Measurements from ENCODE around the gene CYP26C1.

Gene CYP26C1

DNA sequence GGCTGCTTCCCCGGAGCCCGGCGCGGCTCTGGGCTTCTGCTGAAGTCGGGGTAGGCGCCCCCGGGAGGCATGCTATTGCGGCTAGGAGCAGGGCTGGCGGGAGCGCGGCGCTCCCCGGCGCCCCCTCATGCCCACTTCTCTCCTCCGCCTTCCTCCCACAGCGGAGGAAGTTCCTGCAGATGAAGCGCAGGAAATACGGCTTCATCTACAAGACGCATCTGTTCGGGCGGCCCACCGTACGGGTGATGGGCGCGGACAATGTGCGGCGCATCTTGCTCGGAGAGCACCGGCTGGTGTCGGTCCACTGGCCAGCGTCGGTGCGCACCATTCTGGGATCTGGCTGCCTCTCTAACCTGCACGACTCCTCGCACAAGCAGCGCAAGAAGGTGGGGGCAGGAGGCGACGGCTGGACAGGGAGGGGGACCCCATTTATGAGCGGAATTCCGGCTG lies 13.6 kb downstream of the CYP26C1 start:
- DNase-seq (ENCODE audit: insufficient read length, low spot score) (no peak), FAIRE-seq (no peak)
- TF ChIP-seq CTCF (IDR thresholded peaks at IDR 0.05; ENCODE audit: insufficient read depth, missing control alignments), result peak; percentile 34

DNA sequence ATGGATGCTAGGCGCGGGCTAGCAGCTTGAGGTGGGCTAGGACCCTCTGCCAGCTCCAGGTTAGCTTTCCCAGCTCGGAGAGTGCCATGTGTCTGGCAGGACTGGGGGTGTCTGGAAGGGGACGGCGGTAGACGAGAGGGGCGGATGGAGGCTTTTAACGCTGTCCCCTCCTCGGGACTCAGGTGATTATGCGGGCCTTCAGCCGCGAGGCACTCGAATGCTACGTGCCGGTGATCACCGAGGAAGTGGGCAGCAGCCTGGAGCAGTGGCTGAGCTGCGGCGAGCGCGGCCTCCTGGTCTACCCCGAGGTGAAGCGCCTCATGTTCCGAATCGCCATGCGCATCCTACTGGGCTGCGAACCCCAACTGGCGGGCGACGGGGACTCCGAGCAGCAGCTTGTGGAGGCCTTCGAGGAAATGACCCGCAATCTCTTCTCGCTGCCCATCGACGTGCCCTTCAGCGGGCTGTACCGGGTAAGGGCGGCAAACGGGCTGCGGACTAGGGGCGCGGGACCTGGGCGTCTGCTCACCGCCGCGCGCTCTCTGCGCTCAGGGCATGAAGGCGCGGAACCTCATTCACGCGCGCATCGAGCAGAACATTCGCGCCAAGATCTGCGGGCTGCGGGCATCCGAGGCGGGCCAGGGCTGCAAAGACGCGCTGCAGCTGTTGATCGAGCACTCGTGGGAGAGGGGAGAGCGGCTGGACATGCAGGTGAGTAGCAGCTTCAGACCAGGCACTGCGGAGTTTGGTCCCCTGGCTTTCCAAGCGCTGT lies 14.2 kb downstream of the CYP26C1 start:
- DNase-seq (ENCODE audit: insufficient read length, low spot score), result no peak
- TF ChIP-seq CTCF (IDR thresholded peaks at IDR 0.05; ENCODE audit: insufficient read depth, missing control alignments), result no peak

DNA sequence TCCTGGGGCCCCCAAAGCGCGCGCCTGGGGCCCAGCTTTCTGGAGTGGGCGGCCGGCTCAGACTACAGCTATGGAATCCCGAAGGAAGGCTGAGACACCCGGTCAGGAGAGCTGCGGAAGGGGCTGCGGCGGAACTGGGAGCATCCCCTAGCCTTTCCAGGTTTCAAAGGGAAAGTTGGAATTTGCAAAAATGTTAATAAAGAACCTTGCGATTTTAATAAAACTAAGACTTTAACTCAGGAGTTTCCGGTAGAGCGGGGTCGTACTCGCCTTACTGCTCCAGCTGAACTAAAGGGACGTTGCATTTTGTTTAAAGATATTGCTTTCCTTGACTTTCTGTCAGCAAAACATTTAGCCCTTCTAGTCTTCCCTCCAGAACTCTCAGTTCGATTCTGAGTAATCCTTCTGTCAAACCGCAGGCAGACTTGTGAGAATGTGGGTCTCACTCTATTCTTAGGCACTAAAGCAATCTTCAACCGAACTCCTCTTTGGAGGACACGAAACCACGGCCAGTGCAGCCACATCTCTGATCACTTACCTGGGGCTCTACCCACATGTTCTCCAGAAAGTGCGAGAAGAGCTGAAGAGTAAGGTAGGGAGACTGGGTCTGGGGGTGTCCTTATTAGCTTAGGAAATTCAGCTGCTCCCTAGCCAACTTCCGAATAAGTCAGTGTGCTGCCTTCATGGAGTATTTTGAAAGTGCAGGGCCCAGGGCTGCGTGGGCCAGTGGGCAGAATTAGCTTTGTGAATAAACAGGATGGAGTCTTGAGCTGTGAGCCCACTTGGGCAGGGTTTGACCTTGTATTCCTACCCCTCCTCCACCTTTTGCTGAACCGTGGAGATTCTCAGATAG lies 15.0 kb downstream of the CYP26C1 start:
- TF ChIP-seq CTCF (IDR thresholded peaks at IDR 0.05; ENCODE audit: insufficient read depth, missing control alignments), result no peak
- DNase-seq (ENCODE audit: insufficient read length, low spot score) (no peak), FAIRE-seq (no peak)

More for the DNA sequence above, 14.2 kb downstream of the CYP26C1 start:
- FAIRE-seq, result no peak

DNA sequence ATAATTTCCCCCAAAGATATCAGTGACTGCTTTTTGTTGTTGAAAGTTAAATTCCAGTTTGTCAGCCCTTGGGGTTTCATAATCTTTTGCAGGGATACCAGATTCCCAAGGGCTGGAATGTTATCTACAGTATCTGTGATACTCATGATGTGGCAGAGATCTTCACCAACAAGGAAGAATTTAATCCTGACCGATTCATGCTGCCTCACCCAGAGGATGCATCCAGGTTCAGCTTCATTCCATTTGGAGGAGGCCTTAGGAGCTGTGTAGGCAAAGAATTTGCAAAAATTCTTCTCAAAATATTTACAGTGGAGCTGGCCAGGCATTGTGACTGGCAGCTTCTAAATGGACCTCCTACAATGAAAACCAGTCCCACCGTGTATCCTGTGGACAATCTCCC lies 16.3 kb downstream of the CYP26C1 start:
- no peak for FAIRE-seq
- no peak for TF ChIP-seq CTCF (IDR thresholded peaks at IDR 0.05; ENCODE audit: insufficient read depth, missing control alignments)
- no peak for DNase-seq (ENCODE audit: insufficient read length, low spot score)

DNA sequence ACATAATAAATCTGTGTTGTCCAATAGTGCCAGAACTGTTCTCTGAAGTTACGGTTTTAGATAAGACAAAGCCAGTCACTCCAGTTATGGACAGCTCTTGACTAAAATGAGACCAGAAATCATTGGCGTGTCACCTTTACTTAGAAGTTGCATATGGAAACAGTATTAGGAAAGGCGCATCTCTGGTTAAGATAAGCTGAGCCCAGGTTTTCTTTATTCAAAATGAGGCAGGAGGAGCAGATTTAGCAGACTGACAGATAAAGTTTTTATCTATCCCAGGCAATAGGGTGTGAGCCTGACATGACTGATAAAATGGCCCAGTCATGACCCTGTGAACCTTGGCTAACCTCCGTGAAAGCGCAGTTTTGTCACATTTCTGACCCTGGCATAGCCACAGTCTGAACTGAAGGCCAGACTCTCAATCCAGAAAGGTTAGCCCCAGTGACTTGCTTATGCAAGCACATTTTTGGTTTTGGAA lies 17.3 kb downstream of the CYP26C1 start:
- TF ChIP-seq CTCF (IDR thresholded peaks at IDR 0.05; ENCODE audit: insufficient read depth, missing control alignments), result no peak
- FAIRE-seq (no peak), DNase-seq (ENCODE audit: insufficient read length, low spot score) (no peak)

DNA sequence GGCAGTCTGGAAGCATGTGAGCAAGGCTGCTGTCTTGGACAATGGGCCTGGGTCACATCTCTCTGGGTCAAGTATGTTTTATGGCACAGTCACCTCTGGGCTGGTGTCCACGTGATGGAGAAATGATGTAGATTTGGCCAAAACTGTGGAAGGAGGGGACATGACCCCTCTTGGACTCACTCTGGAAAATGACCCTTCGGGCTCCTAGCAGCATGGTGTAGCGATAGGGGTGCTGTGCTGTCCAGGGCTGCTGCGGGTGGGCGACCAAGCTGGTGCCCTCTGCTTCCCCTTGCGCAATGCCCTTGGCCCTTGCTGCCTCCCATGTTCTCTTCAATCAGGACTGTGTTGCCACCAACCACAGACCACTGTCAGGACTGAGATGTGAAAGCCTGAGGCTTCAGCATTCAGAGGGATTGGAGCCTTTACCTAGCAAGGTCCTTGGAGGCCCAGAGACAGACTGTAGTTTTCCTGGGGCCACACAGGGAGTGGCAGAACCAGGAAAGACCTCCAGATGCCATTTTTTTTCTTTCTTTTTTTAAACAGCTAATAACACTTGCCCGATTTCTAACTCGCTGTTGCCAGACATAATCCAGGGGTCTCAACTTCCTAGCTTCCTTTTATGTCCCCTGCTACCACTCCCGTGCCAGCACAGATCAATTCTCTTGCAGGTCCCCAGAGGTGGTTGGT lies 19.2 kb downstream of the CYP26C1 start:
- no peak for TF ChIP-seq CTCF (IDR thresholded peaks at IDR 0.05; ENCODE audit: insufficient read depth, missing control alignments)
- DNase-seq (ENCODE audit: insufficient read length, low spot score) (no peak), FAIRE-seq (no peak)

Measured in D721Med (cell line).